Activated CD4-positive, alpha-beta memory T cell treated with anti-CD3 and anti-CD28 coated beads, Interleukin-2, amount 10 ng/mL, durations not matched to agents 7 days and 5 days (primary cell): ENCODE measurements around the gene ROR1. TPM values are rescaled to one million over a fixed set of nuclear protein-coding genes. Genes with fewer than 3 reads are reported as not detected.

Source experiments
- CTCF ChIA-PET: fragments of 350-600 bp; sonication (Branson Sonifier 250); formaldehyde crosslinking; loops from one replicate; lab custom pipeline; 2021; ENCODE audit warnings: antibody characterized with exemption, inconsistent platforms; lab: Charles Lee
- POLR2A ChIA-PET: fragments of 350-600 bp; sonication (Branson Sonifier 250); formaldehyde crosslinking; loops from one replicate; lab custom pipeline; 2021; ENCODE audit warnings: antibody characterized with exemption; lab: Charles Lee
- DNase-seq: peaks from one replicate; pipeline ENCODE4 v3.0.0-alpha.2; 2020
- H3K27ac Mint-ChIP-seq: one replicate; pipeline ENCODE4 v1.8.0; 2021; ENCODE audit warnings: mild to moderate bottlenecking, mixed read lengths
- H3K27me3 Mint-ChIP-seq: one replicate; pipeline ENCODE4 v1.8.0; 2021; ENCODE audit warnings: mixed read lengths
- H3K36me3 Mint-ChIP-seq: one replicate; pipeline ENCODE4 v1.8.0; 2021; ENCODE audit warnings: low read depth, mixed read lengths
- H3K4me1 Mint-ChIP-seq: one replicate; pipeline ENCODE4 v1.8.0; 2021; ENCODE audit warnings: mixed read lengths
- H3K4me3 Mint-ChIP-seq: one replicate; pipeline ENCODE4 v1.8.0; 2021; ENCODE audit warnings: mild to moderate bottlenecking, mixed read lengths
- H3K9me3 Mint-ChIP-seq: one replicate; pipeline ENCODE4 v1.8.0; 2021; ENCODE audit warnings: mixed read lengths
- total RNA-seq, 2 experiments: library from RNA; stranded (reverse); gene quantifications; one replicate each; pipeline ENCODE4 v1.2.3, GENCODE V29; 2021

The ROR1 gene
- total RNA-seq, 2 experiments from 2014 or later: 0.10 TPM; not detected in 1

DNA sequence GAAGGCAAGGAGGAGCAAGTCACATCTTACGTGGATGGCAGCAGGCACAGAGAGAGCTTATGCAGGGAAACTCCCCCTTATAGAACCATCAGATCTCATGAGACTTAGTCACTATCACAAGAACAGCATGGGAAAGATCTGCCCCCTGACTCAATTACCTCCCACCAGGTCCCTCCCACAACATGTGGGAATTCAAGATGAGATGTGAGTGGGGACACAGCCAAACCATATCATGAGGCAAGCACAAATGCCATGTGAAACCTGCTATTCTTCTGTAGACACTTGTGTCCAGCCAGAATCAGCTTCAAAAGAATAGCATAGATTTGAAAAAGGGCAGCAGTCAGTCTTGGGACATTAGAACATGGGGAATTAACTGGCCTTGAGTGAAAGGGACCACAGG, 397.4 kb downstream of the ROR1 start:
- Mint-ChIP-seq H3K27me3 (peaks cover 18% of the 10 kb centered on the region), H3K36me3 (no peaks in the 10 kb centered on the region), H3K4me1 (peaks cover 13% of the 10 kb centered on the region), H3K4me3 (no peak overlapping the region), H3K9me3 (no peaks in the 10 kb centered on the region), H3K27ac (no peak overlapping the region)
- CTCF ChIA-PET: no interaction called here
- POLR2A ChIA-PET: no interaction called here
- DNase-seq: no peak

DNA sequence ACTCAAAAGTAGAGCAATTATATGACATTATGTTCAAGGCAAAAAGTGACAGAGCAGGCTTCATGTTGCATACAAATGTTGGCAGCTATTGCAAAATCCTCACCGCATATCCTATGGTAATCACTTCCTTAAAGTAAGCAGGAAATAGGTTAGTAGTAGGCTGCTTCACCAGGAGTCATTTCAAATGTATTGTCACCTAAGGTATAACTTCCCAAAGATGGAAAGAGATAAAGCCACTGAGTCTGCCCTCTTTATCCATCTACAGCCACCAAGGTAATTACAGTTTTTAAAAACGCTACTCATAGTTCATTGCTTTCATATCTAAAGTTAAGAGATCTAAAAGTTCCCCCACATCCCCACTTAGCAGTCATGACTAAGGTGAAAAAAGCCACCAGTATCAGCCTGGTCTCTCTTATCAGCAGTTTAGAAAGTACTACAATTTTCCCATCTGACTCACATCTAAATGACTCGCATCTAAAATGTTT, 398.0 kb downstream of the ROR1 start:
- no peak overlapping the region for H3K4me3 Mint-ChIP-seq

DNA sequence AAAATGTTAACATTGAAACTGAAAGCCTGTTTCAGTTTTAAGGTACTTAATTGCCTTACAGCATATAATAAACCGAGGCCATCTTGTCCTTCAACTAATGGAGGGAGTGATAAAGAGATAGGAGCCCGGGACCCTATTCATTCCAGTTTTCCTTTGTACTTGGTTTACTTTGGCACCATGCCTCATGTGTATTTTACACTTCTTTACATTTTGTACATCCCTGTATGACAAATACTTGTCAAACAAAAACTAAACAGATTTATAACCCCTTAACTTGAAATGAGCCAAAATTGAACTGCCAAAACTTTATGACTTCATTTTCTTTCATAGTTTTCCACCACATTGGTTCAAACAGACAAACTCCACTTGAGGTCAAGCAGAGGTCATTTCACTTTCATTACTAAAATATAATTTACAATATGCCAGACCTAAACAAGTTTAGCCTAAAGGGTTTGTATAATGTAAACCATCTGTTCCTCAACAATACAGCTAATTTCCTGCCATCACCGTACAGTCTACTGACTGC, 398.7 kb downstream of the ROR1 start:
- Mint-ChIP-seq H3K36me3 (no peaks in the 10 kb centered on the region), H3K4me3 (no peak overlapping the region), H3K27ac (no peak overlapping the region), H3K9me3 (no peaks in the 10 kb centered on the region), H3K27me3 (peaks cover 18% of the 10 kb centered on the region), H3K4me1 (peaks cover 13% of the 10 kb centered on the region)
- DNase-seq: no peak
- ChIA-PET CTCF (no interaction called here), POLR2A (no interaction called here)

More for the DNA sequence above, 398.0 kb downstream of the ROR1 start:
- ChIA-PET POLR2A (no interaction called here), CTCF (no interaction called here)
- Mint-ChIP-seq H3K27ac (no peak overlapping the region), H3K27me3 (peaks cover 18% of the 10 kb centered on the region), H3K36me3 (no peaks in the 10 kb centered on the region), H3K4me1 (peaks cover 13% of the 10 kb centered on the region), H3K9me3 (no peaks in the 10 kb centered on the region)
- no peak for DNase-seq

DNA sequence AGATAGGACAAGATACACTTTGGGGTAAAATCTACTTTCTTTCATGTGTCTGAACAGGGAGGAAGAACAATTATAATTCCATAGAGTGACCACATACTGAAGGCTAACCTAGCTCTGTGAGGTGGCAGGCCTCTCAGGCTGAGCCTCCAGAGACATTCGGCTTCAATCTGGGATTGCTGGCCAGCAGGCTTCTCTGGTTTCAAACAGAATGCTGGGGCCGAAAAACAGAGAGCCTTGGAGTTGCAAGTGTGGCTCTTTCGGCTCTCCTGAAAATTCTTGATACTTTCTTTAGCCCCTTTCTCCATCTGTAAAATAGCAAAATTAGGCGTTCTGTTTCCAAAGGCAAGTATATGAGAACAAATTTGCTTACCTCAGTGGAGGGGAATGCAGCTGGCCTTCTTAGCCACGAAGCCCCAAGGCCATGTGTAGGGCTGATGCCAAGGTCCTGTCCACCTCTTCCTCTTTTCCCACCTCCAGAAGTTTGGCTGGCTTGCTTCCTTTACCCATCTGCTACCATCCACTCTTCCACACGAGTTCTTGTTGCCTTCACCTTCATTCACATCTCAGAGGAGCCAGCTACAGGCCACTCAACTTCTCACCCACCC, 399.6 kb downstream of the ROR1 start:
- ChIA-PET POLR2A (no interaction called here), CTCF (no interaction called here)
- DNase-seq: no peak
- H3K27me3 Mint-ChIP-seq: peaks cover 19% of the 10 kb centered on the region
- no peaks in the 10 kb centered on the region for H3K36me3 Mint-ChIP-seq
- no peak overlapping the region for H3K4me3 Mint-ChIP-seq
- no peaks in the 10 kb centered on the region for H3K9me3 Mint-ChIP-seq
- no peak overlapping the region for H3K27ac Mint-ChIP-seq
- H3K4me1 Mint-ChIP-seq: peaks cover 13% of the 10 kb centered on the region

DNA sequence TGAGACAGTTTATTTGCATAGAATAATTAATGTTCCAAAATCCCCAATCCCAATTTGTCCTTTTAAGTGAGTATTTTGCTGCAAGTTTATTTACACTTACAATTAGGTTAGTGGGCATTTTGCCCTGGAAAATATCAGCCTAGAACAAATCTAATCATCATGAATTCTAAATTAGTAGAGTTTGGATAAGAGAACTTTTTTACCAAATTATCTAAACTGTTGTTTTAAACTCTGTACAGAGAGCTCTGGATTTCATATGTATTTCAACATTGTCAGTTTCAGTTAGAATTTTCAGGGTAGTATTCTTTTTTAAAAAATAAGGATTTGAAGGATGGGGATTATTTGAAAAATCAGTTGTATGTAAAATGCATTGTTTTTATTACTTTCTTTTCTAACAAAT, 401.8 kb downstream of the ROR1 start:
- H3K4me3 Mint-ChIP-seq: no peak overlapping the region
- ChIA-PET POLR2A (no interaction called here), CTCF (no interaction called here)
- no peaks in the 10 kb centered on the region for H3K9me3 Mint-ChIP-seq
- H3K27me3 Mint-ChIP-seq: peaks cover 29% of the 10 kb centered on the region
- no peak for DNase-seq
- peaks cover 13% of the 10 kb centered on the region for H3K4me1 Mint-ChIP-seq
- H3K36me3 Mint-ChIP-seq: no peaks in the 10 kb centered on the region
- H3K27ac Mint-ChIP-seq: no peak overlapping the region

DNA sequence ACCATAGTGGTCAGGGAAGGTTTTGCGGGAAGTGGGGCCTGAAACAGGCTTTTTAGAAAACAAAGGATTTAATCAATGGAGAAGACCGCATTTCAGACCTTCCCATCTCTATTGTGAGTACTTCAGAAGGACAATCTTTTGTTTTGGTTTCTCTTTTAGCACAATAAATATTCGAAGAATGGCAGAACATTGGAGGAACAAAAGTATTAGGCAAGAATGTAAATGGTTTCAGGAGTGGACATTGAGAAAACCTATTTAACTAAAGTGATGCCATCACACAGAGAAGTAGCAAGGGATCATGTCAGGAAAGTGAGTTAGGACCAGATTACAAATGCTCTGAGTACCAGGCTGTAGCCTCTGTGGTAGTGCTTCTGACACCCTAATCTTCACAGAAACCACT, 402.8 kb downstream of the ROR1 start:
- Mint-ChIP-seq H3K9me3 (no peaks in the 10 kb centered on the region), H3K4me3 (no peak overlapping the region), H3K36me3 (no peaks in the 10 kb centered on the region), H3K27me3 (peaks cover 25% of the 10 kb centered on the region), H3K27ac (no peak overlapping the region), H3K4me1 (peaks cover 7% of the 10 kb centered on the region)
- no peak for DNase-seq
- ChIA-PET CTCF (no interaction called here), POLR2A (no interaction called here)

DNA sequence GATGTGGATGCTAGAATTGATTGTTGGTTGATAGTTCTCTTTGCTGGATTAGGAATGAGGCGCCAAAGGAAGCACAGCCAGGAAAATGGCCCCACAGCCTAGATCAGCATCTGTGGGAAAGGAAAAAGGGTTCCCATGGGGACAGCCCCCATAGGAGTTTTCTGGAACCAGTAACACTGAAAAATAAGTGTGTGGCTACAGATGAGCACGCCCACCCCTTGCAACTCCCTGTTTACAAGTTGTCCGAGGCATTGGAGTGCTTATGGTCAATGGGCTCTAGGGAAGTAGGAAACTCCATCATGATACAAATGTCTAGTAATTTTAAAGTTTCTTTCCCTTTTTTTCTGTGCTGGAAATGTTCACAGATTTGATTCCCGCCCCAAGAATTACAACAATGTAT, 405.8 kb downstream of the ROR1 start:
- peaks cover 24% of the 10 kb centered on the region for H3K27me3 Mint-ChIP-seq
- DNase-seq: no peak
- ChIA-PET CTCF (no interaction called here), POLR2A (no interaction called here)
- no peaks in the 10 kb centered on the region for H3K36me3 Mint-ChIP-seq
- no peak overlapping the region for H3K4me3 Mint-ChIP-seq
- H3K27ac Mint-ChIP-seq: no peak overlapping the region
- H3K4me1 Mint-ChIP-seq: no peaks in the 10 kb centered on the region
- no peaks in the 10 kb centered on the region for H3K9me3 Mint-ChIP-seq

DNA sequence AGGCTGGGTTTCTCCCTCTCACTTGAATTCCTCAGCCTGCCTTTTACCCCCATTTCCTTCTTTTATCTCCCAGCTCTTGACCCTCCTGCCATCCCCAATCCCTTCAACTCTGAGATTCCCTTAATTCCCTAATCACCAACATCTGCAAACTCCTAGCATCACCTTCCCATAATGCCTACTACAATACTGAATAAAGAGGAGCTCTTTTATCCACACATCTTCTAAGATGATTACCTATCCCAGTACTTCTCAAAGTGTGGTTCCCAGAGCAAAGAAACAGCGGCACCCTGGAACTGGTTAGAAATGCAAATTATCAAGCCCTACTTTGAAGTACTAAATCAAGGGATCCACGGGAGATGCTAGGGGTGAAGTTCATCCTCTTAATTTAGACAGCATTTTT, 408.4 kb downstream of the ROR1 start:
- CTCF ChIA-PET: no interaction called here
- H3K4me1 Mint-ChIP-seq: no peaks in the 10 kb centered on the region

DNA sequence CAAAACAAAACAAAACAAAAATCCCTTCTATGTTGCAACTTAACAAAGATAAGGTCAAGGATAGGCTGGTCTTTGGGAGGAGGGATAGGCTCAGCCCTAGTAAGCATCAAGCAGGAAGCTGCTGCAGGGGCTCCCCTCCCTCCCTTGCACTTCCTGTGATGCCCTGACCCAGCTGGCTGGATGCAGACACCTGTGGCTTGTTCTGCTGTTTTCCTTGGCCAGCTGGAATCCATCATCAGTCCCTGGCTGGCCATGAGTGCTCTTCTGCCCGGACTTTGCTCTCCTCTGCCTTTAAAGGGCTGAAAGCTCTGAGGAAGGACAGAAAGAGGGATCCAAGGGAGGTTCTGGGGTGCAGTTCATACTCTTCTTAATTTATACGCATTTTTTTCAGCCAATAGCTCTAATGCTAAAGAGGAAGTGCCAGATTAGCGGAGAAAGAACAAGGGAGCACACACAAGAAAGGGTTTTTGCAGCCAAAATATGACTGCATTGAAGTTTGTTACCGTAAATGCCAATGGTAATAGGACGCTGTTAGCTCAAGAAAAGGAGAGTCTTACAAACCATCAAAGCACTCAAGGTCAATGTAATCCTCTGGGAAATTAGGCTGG, 409.7 kb downstream of the ROR1 start:
- Mint-ChIP-seq H3K36me3 (no peaks in the 10 kb centered on the region), H3K9me3 (no peaks in the 10 kb centered on the region), H3K27me3 (peaks cover 18% of the 10 kb centered on the region), H3K4me1 (no peaks in the 10 kb centered on the region), H3K27ac (no peak overlapping the region), H3K4me3 (no peak overlapping the region)
- no peak for DNase-seq
- CTCF ChIA-PET: no interaction called here
- POLR2A ChIA-PET: no interaction called here

More for the DNA sequence above, 408.4 kb downstream of the ROR1 start:
- no peak for DNase-seq
- Mint-ChIP-seq H3K9me3 (no peaks in the 10 kb centered on the region), H3K27me3 (peaks cover 19% of the 10 kb centered on the region), H3K36me3 (no peaks in the 10 kb centered on the region), H3K27ac (no peak overlapping the region), H3K4me3 (no peak overlapping the region)
- POLR2A ChIA-PET: no interaction called here

DNA sequence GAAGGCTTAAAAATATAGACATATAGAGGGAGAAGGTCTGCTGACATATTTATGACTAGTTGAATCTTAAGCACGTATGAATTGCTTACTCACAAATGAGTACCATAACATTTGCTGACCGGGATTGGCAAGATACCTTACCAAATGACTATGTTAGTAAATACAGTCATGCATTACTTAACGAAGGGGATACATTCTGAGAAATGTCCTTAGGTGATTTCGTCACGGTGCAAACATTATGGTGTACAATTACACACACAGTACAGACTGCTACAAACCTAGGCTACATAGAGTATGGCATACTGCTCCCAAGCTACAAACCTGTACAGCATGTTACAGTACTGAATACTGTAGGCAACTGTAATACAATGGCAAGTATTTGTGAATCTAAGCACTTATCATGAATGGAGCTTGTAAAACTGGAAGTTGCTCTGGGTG, 410.2 kb downstream of the ROR1 start:
- no peaks in the 10 kb centered on the region for H3K36me3 Mint-ChIP-seq
- no peak overlapping the region for H3K4me3 Mint-ChIP-seq
- no peaks in the 10 kb centered on the region for H3K9me3 Mint-ChIP-seq
- ChIA-PET POLR2A (no interaction called here), CTCF (interaction anchor here (0.8 kb wide), 1 partner anchor 492 kb away, joined by 6 read pairs; no protein-coding TSS in a partner anchor)
- DNase-seq: no peak
- H3K27me3 Mint-ChIP-seq: peaks cover 14% of the 10 kb centered on the region
- H3K4me1 Mint-ChIP-seq: no peaks in the 10 kb centered on the region
- H3K27ac Mint-ChIP-seq: no peak overlapping the region

DNA sequence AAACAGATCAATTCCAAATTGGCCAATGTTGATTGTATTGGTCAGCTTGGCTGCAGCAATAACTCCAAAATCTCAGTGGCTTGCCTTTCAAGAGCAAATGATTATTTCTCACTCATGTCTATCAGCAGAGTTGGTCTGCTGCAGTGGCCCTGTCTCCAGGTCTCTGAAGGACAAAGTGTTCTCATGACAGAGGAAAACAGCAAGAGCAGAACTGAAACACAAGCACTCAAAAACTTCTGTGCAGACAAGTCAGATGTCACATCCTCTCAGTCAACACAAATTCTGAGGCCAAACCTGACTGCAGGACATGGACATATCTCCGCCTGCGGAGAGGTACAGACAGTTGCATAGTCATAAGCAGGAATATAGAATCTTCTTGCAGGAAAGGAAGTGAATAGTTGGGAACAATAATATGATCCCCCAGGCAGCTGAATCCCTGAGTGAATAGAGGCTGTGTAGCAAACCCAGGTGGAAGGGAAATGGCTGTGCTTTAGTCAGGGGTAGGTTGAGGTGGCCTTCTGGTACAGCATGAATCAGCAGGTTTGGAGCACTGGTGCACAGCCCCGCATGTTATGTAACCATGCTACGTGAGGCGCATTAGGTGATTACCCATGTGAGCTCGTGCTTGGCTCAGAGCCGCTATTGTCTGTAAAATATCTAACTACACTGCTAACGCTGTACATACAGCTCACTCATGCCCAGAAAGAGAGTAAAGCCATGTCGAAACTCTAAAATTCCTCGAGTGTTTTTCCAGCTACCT, 412.5 kb downstream of the ROR1 start:
- Mint-ChIP-seq H3K4me3 (no peak overlapping the region), H3K36me3 (no peaks in the 10 kb centered on the region), H3K27ac (no peak overlapping the region), H3K27me3 (peaks cover 6% of the 10 kb centered on the region), H3K4me1 (no peaks in the 10 kb centered on the region), H3K9me3 (no peaks in the 10 kb centered on the region)
- DNase-seq: no peak
- ChIA-PET POLR2A (no interaction called here), CTCF (no interaction called here)

DNA sequence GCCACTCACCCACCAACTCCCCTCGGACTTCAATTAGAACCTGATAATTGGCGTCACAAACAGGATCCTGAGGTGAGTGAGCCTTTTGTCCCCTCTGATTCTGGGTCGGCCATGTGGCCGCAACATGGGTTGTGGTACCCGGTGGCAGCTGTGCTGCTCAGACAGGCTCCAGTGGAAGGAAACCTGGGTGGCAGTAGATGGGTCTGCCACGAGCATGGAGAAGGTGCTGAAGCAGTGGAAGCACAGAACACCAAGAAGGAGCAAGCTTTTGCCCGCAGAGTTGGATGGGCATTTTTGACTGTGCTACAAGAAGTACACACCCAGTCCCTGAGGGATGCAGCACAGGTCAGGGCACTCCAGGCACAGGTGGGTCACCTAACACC, 413.1 kb downstream of the ROR1 start:
- Mint-ChIP-seq H3K36me3 (no peaks in the 10 kb centered on the region), H3K4me1 (no peaks in the 10 kb centered on the region), H3K9me3 (no peaks in the 10 kb centered on the region), H3K27me3 (peaks cover 4% of the 10 kb centered on the region), H3K27ac (no peak overlapping the region), H3K4me3 (no peak overlapping the region)
- POLR2A ChIA-PET: no interaction called here
- no peak for DNase-seq
- CTCF ChIA-PET: no interaction called here

DNA sequence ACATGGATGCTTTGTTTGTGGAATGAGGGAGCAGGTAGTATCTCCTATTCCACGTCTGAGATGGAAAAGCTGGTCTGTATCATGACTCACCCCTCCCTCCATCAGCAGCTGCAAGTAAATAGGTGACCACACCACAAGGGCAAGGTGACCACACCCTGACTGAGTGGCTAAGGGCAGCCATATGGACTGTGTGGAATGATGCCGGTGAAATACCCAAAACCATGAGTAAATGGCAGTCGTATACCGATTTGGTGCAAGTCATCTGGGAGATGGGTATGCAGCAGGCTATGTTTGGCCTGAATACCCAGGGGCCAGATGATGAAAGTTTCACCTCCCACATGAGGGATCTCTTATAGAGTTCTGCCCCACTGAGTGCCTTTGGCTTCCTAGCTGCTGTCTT, 413.8 kb downstream of the ROR1 start:
- DNase-seq: no peak
- H3K27ac Mint-ChIP-seq: no peak overlapping the region
- no peaks in the 10 kb centered on the region for H3K4me1 Mint-ChIP-seq
- H3K36me3 Mint-ChIP-seq: no peaks in the 10 kb centered on the region
- CTCF ChIA-PET: no interaction called here
- H3K9me3 Mint-ChIP-seq: no peaks in the 10 kb centered on the region
- no peaks in the 10 kb centered on the region for H3K27me3 Mint-ChIP-seq
- POLR2A ChIA-PET: no interaction called here
- H3K4me3 Mint-ChIP-seq: no peak overlapping the region
